ENCODE measurements around the gene ACBD4. TPM values are rescaled to one million over a fixed set of nuclear protein-coding genes. Genes with fewer than 3 reads are reported as not detected.

The ACBD4 gene
- total and polyA plus RNA-seq, 11 donors, result 3.3 to 9.8 (median 6.3) TPM

- Histone ChIP-seq H3K27ac (no peak overlapping the region), H3K36me3 (peaks cover 0 to 10% (median 0%) of the 10 kb centered on the region in 9 donors), H3K9me3 (no peaks in the 10 kb centered on the region), H3K27me3 (no peaks in the 10 kb centered on the region), H3K4me1 (peaks cover 0 to 33% (median 20%) of the 10 kb centered on the region in 12 donors), H3K4me3 (no peak overlapping the region)
- DNase-seq (peak in 1 of 5 donors; percentile 16), ATAC-seq (no peak)
- WGBS, 4 donors, result 87 to 93% (median 88%) methylated on average over 4 of the region's 4 CpGs
- TF ChIP-seq CTCF (IDR thresholded peaks at IDR 0.05) (no peak), POLR2A (IDR thresholded peaks at IDR 0.05) (no peak)
- intact Hi-C loops (cut with DNase I), result loop anchor here in 4 of 10 donors (5.0 to 10.0 kb wide), 4 partner anchors 85 to 365 kb away; partner anchors contain the start of gene DCAKD (in 1 of the 4)
Observed at GRCh38 chr17:45139533-45139920, 4.0 kb downstream of the ACBD4 start.

GRCh38 chr17:45143094-45143670, 7.7 kb downstream of the ACBD4 start:
- no peaks in the 10 kb centered on the region for H3K27me3 ChIP-seq
- H3K27ac ChIP-seq, result peak overlapping the region; percentile 87 to 99 (median 92)
- DNase-seq, result peak in 1 of 5 donors; percentile 38
- 70 to 79% (median 73%) methylated on average over 8 to 13 of the region's 13 CpGs for WGBS, 4 donors
- intact Hi-C loops (cut with DNase I), result no loop called here
- H3K9me3 ChIP-seq, result no peaks in the 10 kb centered on the region
- H3K36me3 ChIP-seq, result peaks cover 0 to 6% (median 0%) of the 10 kb centered on the region in 9 donors
- peak overlapping the region in 9 of 12 donors; percentile 47 to 65 (median 56) for H3K4me3 ChIP-seq
- no peak for ATAC-seq
- H3K4me1 ChIP-seq, result peaks cover 0 to 42% (median 24%) of the 10 kb centered on the region in 12 donors
- TF ChIP-seq POLR2A (IDR thresholded peaks at IDR 0.05), result no peak
- TF ChIP-seq CTCF (IDR thresholded peaks at IDR 0.05), result no peak

- Histone ChIP-seq H3K4me1 (peaks cover 0 to 42% (median 24%) of the 10 kb centered on the region in 12 donors), H3K4me3 (peak overlapping the region; percentile 26 to 65 (median 54)), H3K27me3 (no peaks in the 10 kb centered on the region), H3K9me3 (no peaks in the 10 kb centered on the region), H3K27ac (peak overlapping the region; percentile 87 to 99 (median 92)), H3K36me3 (peaks cover 0 to 4% (median 0%) of the 10 kb centered on the region in 9 donors)
- DNase-seq (peak; percentile 89 to 95 (median 91)), ATAC-seq (peak in 3 of 4 donors; percentile 2 to 26 (median 21))
- intact Hi-C loops (cut with DNase I), result no loop called here
- WGBS, 4 donors, result 21 to 32% (median 24%) methylated on average over 17 to 21 of the region's 21 CpGs
- TF ChIP-seq POLR2A (IDR thresholded peaks at IDR 0.05), result peak in 1 of 2 donors; percentile 17
- no peak for TF ChIP-seq CTCF (IDR thresholded peaks at IDR 0.05)
Observed at GRCh38 chr17:45143767-45144198, 8.3 kb downstream of the ACBD4 start.

- 12 to 21% (median 17%) methylated on average over 33 to 71 of the region's 71 CpGs for WGBS, 4 donors
- peak overlapping the region; percentile 26 to 65 (median 54) for H3K4me3 ChIP-seq
- peak; percentile 59 to 84 (median 69) for DNase-seq
- H3K36me3 ChIP-seq, result peaks cover 0 to 2% (median 0%) of the 10 kb centered on the region in 9 donors
- no peaks in the 10 kb centered on the region for H3K27me3 ChIP-seq
- H3K27ac ChIP-seq, result peak overlapping the region; percentile 87 to 99 (median 92)
- H3K9me3 ChIP-seq, result no peaks in the 10 kb centered on the region
- peaks cover 0 to 42% (median 24%) of the 10 kb centered on the region in 12 donors for H3K4me1 ChIP-seq
- TF ChIP-seq CTCF (IDR thresholded peaks at IDR 0.05) (no peak), POLR2A (IDR thresholded peaks at IDR 0.05) (peak in 1 of 2 donors; percentile 31)
- intact Hi-C loops (cut with DNase I), result loop anchor here in 1 of 10 donors (5.0 kb wide), 1 partner anchor 53 kb away; no protein-coding TSS in a partner anchor
- peak in 2 of 4 donors; percentile 4 to 19 for ATAC-seq
Observed at GRCh38 chr17:45144199-45145034, 8.9 kb downstream of the ACBD4 start.
